NCI-H1694 (cell line): ENCODE data around the gene ZBTB7A.
A peak's percentile ranks its signal among the peaks of the same experiment; 100 is the strongest.
"Not testable (repeated sequence)": the region's sequence is repeated elsewhere in the genome, so short reads cannot be mapped to it uniquely, and the experiment has no call there.

Source experiments
- DNase-seq: peaks from one replicate; lab custom pipeline; 2025; lab: John Stamatoyannopoulos, UW

ZBTB7A gene

GRCh38 chr19:4015705-4016402 is 50.8 kb downstream of the ZBTB7A start:
- DNase-seq, result no peak

- DNase-seq, result no peak
Observed at GRCh38 chr19:4014541-4015491, 51.9 kb downstream of the ZBTB7A start.

- no peak for DNase-seq
Observed at GRCh38 chr19:4013886-4014540, 52.7 kb downstream of the ZBTB7A start.

GRCh38 chr19:4012975-4013634 is 53.6 kb downstream of the ZBTB7A start:
- DNase-seq, result no peak

GRCh38 chr19:4012092-4012974 is 54.4 kb downstream of the ZBTB7A start:
- DNase-seq, result no peak

GRCh38 chr19:4011430-4011829 is 55.3 kb downstream of the ZBTB7A start:
- DNase-seq, result not testable (repeated sequence)

- DNase-seq, result no peak
Observed at GRCh38 chr19:4010808-4011110, 55.9 kb downstream of the ZBTB7A start.

- DNase-seq, result no peak
Observed at GRCh38 chr19:4009990-4010807, 56.5 kb downstream of the ZBTB7A start.

- DNase-seq, result no peak
Observed at GRCh38 chr19:4007836-4008539, 58.7 kb downstream of the ZBTB7A start.

- DNase-seq, result peak; percentile 72
Observed at GRCh38 chr19:4007021-4007835, 59.5 kb downstream of the ZBTB7A start, which contains the start of gene PIAS4. Gene PIAS4 (plus strand): TSS chr19:4007736. CDS start chr19:4007761, 25 bp downstream.

GRCh38 chr19:4005436-4005835 is 61.3 kb downstream of the ZBTB7A start:
- DNase-seq, result not testable (repeated sequence)

GRCh38 chr19:4000798-4001197 is 65.9 kb downstream of the ZBTB7A start:
- DNase-seq, result not testable (repeated sequence)

- DNase-seq, result not testable (repeated sequence)
Observed at GRCh38 chr19:3998667-3999412, 67.9 kb downstream of the ZBTB7A start.

GRCh38 chr19:3995607-3996006 is 71.1 kb downstream of the ZBTB7A start:
- DNase-seq, result no peak
